SK-N-SH treated with all-trans-retinoic acid at 6 μM for 48 hours (cell line): ENCODE results near the gene GGNBP2.

ENCODE experiments used
- ARNTL ChIP-seq: fragments of 450-650 bp; formaldehyde crosslinking; IDR thresholded peaks from 2 replicates; pipeline ENCODE4 v1.5.0; 2020; ENCODE audit warnings: low read depth, mild to moderate bottlenecking, moderate library complexity, borderline replicate concordance
- GLIS3 ChIP-seq: fragments of 250-450 bp; sonication (Bioruptor Pico); IDR thresholded peaks from 2 replicates; pipeline ENCODE4 v1.5.0; 2020; ENCODE audit warnings: mild to moderate bottlenecking, moderate library complexity
- OSR1 ChIP-seq: fragments of 250-450 bp; sonication (Bioruptor Pico); IDR thresholded peaks from 2 replicates; pipeline ENCODE4 v1.8.0; 2022; ENCODE audit warnings: moderate library complexity, mild to moderate bottlenecking, inconsistent platforms
- RARB ChIP-seq: fragments of 250-450 bp; sonication (Bioruptor Pico); IDR thresholded peaks from 2 replicates; pipeline ENCODE4 v1.8.0; 2021; ENCODE audit warnings: mild to moderate bottlenecking, moderate library complexity
- TCF4 ChIP-seq: fragments of 250-450 bp; sonication (Bioruptor Pico); IDR thresholded peaks from 2 replicates; pipeline ENCODE4 v1.8.0; 2021; ENCODE audit warnings: mild to moderate bottlenecking, moderate library complexity, borderline replicate concordance
- ZC3H10 ChIP-seq: fragments of 250-450 bp; sonication (Bioruptor Pico); IDR thresholded peaks from 2 replicates; pipeline ENCODE4 v1.5.1; 2021; ENCODE audit warnings: mild to moderate bottlenecking, moderate library complexity
- ZFP30 ChIP-seq: fragments of 450-650 bp; formaldehyde crosslinking; IDR thresholded peaks from 2 replicates; pipeline ENCODE4 v1.5.0; 2022; ENCODE audit warnings: mild to moderate bottlenecking, moderate library complexity
- ZNF8 ChIP-seq: fragments of 450-650 bp; formaldehyde crosslinking; IDR thresholded peaks from 2 replicates; pipeline ENCODE4 v1.5.0; 2020; ENCODE audit warnings: mild to moderate bottlenecking, moderate library complexity
- TF ChIP-seq, protein P1 (sequence below): fragments of 250-450 bp; sonication (Bioruptor Pico); IDR thresholded peaks from 2 replicates; pipeline ENCODE4 v1.8.0; 2020; ENCODE audit warnings: mild to moderate bottlenecking, moderate library complexity, borderline replicate concordance
- TF ChIP-seq, protein P2 (sequence below): fragments of 250-450 bp; sonication (Bioruptor Pico); IDR thresholded peaks from 2 replicates; pipeline ENCODE4 v1.5.1; 2020; ENCODE audit warnings: low read depth, mild to moderate bottlenecking, moderate library complexity

DNA sequence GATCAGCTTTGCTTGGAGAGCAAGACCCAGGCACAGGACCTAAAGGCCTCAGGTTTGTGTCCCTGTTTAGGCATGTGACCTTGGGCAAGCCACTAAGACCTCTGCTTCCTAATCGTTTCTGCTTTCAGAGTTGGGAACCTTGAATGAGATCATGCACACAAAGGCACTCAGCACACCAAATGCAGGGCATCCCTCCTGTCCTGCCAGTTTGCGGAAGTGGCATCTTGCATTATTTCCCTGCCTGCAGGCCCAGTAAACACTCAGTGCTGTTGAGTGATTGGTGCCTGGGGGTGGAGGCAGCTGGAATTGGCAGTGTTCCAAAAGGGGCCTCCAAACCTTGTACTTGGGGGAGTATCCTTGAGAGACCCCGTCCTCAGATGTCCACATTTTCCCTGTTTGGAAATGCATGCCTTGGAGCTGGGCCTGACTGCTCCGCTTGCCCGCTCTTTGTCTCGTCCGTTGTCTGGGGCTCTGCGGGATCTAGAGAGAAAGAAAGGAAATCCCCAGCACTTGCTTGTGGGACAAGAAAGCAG, 85.3 kb downstream of the GGNBP2 start:
- TF ChIP-seq, protein P1, sequence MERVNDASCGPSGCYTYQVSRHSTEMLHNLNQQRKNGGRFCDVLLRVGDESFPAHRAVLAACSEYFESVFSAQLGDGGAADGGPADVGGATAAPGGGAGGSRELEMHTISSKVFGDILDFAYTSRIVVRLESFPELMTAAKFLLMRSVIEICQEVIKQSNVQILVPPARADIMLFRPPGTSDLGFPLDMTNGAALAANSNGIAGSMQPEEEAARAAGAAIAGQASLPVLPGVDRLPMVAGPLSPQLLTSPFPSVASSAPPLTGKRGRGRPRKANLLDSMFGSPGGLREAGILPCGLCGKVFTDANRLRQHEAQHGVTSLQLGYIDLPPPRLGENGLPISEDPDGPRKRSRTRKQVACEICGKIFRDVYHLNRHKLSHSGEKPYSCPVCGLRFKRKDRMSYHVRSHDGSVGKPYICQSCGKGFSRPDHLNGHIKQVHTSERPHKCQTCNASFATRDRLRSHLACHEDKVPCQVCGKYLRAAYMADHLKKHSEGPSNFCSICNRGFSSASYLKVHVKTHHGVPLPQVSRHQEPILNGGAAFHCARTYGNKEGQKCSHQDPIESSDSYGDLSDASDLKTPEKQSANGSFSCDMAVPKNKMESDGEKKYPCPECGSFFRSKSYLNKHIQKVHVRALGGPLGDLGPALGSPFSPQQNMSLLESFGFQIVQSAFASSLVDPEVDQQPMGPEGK (CRISPR knock-in tag) = no peak
- TF ChIP-seq ARNTL (CRISPR knock-in tag) = no peak
- TF ChIP-seq ZNF8 (CRISPR knock-in tag) = no peak
- TF ChIP-seq, protein P2, sequence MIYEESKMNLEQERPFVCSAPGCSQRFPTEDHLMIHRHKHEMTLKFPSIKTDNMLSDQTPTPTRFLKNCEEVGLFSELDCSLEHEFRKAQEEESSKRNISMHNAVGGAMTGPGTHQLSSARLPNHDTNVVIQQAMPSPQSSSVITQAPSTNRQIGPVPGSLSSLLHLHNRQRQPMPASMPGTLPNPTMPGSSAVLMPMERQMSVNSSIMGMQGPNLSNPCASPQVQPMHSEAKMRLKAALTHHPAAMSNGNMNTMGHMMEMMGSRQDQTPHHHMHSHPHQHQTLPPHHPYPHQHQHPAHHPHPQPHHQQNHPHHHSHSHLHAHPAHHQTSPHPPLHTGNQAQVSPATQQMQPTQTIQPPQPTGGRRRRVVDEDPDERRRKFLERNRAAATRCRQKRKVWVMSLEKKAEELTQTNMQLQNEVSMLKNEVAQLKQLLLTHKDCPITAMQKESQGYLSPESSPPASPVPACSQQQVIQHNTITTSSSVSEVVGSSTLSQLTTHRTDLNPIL (CRISPR knock-in tag) = no peak
- TF ChIP-seq GLIS3 (CRISPR knock-in tag) = no peak
- TF ChIP-seq OSR1 (CRISPR knock-in tag) = no peak
- TF ChIP-seq ZC3H10 (CRISPR knock-in tag) = no peak
- no peak for TF ChIP-seq RARB (CRISPR knock-in tag)
- TF ChIP-seq TCF4 (CRISPR knock-in tag) = no peak
- no peak for TF ChIP-seq ZFP30 (CRISPR knock-in tag)
